OCI-M1 (cell line): ENCODE measurements around the gene TBC1D22A.
"Not testable (repeated sequence)": the region's sequence is repeated elsewhere in the genome, so short reads cannot be mapped to it uniquely, and the experiment has no call there.

Source experiments
- DNase-seq: peaks from one replicate; lab custom pipeline; 2025; lab: John Stamatoyannopoulos, UW

Gene TBC1D22A

GRCh38 chr22:47157486-47158270 lies 395.2 kb downstream of the TBC1D22A start:
- no peak for DNase-seq

DNA sequence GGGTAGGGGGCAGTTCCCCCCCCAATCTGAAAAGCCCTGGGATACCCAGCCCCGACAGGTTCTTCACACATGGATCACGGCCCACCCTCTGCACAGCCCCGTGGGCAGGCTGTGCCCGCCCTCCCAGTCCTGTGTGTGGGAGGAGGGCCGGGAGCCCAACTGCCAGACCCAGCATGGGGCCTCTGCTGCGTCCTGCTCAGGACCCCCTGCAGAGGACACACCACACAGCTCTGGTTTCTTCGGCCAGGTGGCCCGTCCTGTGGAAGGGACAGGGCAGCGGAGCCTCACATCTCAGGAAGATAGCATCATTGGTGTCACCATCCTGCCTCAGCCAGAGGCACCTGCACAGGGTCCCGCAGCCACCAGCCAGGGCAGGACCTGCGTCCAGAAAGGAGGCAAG lies 396.0 kb downstream of the TBC1D22A start:
- no peak for DNase-seq

DNA sequence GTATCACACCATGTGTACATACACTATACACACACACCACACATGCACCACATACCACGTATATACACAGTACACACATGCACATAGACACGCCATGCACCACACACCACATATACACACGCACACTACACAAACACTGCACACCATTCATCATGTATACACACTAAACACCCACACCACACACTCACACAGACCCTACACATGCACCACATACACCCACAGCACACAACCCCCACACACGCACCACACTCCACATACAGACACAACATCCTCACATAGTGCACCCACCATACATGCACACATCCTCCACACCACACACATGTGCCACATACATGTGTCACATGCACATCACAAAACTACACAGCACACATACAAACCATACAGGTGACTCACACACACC lies 397.1 kb downstream of the TBC1D22A start:
- DNase-seq = no peak

- DNase-seq = no peak
Observed at GRCh38 chr22:47160141-47160541, 397.7 kb downstream of the TBC1D22A start.

- DNase-seq = no peak
Observed at GRCh38 chr22:47160781-47161520, 398.5 kb downstream of the TBC1D22A start.

GRCh38 chr22:47161631-47162030 lies 399.2 kb downstream of the TBC1D22A start:
- DNase-seq = no peak

GRCh38 chr22:47162865-47163264 lies 400.4 kb downstream of the TBC1D22A start:
- no peak for DNase-seq

DNA sequence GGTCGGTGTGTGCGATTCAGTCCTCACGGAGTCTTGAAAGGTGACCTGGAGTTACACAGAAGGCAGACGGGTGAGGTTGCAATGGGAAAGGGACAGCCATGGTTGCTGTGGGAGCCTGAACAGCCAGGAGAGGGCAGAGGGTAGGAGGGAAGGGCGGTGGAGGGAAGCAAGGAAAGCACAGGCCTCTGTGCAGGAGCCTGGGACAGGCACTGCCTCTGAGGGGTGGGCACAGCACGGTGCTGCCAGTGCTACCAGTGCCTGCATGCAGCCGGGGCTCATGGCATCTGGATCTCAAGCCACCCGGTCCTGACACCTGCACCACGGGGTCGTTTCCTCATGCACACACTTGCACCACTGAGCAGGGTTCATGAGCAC lies 401.0 kb downstream of the TBC1D22A start:
- DNase-seq = no peak

DNA sequence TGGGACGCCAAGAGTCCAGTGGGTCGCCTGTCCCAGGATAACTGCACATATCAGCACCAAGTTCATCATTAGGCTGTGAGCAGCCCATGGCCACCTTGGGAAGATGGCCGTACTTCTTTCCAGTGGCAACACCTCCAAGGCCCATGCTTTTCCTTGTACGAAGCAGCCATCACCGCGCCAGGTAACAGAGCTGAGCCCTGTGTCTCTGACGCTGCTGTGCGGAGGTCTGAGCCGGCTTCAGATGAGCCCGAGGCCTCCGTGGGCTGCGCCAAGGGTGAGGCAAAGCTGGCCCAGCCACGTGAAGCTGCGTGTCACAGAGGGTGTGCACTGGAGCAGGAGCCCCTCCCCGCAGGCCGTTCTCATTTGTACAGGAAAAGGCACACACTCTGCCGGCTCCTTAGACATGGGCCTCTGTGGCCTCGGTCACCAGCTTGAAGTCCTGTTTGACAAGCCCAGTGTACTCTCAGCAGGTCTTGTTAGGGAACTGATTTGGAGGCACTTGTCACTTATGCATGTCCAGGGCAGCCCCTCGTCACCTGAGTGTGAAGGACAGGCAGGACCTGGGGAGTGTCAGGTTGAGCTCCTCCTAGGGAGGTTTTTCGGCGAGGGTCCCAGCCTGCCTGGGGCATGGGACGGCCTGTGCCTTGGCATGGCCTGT lies 401.5 kb downstream of the TBC1D22A start:
- DNase-seq = no peak

GRCh38 chr22:47164514-47165337 lies 402.3 kb downstream of the TBC1D22A start:
- DNase-seq = no peak

GRCh38 chr22:47165338-47166032 lies 403.0 kb downstream of the TBC1D22A start:
- DNase-seq = no peak

DNA sequence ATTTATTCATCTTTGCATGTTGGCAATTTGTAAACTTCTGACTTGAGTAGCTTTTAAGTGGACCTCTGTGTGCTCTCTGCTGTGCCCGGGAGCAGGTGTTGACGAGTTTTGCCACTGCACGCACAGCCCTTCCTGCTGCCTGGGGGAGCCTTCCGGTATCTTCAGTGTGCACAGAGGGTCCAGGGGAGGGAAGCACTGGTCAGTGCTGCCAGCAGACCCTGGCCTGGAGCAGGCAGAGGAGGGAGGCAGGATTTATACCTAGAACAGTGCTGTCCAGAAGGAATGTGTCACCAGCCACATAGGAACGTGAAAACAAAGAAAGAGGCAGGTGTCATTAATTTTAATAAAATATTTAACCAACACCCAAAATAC lies 403.6 kb downstream of the TBC1D22A start:
- DNase-seq = no peak

GRCh38 chr22:47166446-47167016 lies 404.1 kb downstream of the TBC1D22A start:
- no peak for DNase-seq

DNA sequence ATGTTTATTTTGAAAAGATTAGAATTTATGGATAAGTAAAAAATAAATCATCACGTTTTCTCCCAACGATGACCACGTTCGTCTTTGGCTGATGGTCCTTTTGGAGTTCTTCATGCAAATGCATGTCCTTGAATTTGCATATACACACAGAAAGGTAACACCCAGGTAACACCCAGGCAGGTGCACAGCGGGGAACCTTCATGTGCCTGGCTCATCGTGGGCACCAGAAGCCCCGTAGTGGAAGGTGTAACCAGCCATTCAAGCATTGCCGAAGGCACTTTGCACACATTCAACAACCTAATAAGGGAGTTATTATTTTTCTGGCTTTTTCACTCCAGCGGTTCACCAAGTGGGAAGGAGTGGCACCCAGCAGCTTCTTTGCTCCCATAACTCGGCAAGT lies 404.6 kb downstream of the TBC1D22A start:
- no peak for DNase-seq

- DNase-seq = not testable (repeated sequence)
Observed at GRCh38 chr22:47167921-47168320, 405.5 kb downstream of the TBC1D22A start.

- DNase-seq = no peak
Observed at GRCh38 chr22:47168441-47168840, 406.0 kb downstream of the TBC1D22A start.

GRCh38 chr22:47168900-47169800 lies 406.7 kb downstream of the TBC1D22A start:
- DNase-seq = peak; percentile 0

DNA sequence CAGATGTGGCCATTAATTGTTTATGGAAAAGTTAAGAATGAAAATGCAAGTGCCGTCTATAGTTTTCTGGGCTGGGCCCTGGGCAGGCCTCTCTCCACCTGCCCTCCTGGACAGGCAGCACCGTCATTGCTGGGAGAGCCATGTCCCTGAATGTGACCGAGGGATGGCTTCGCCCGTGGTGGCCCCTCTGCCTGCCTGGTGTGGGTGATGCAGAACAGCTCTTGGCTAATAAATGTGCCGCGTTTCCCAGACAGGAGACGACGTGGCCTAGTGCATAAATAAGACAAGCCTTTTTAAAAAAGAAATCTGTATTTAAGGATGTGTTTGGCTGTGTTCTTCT lies 407.3 kb downstream of the TBC1D22A start:
- no peak for DNase-seq

GRCh38 chr22:47170511-47171440 lies 408.3 kb downstream of the TBC1D22A start:
- DNase-seq = not testable (repeated sequence)
